Activated naive CD4-positive, alpha-beta T cell treated with anti-CD3 and anti-CD28 coated beads, Interleukin-2, amount 10 ng/mL, durations not matched to agents 7 days and 5 days (primary cell): ENCODE measurements around the gene DAP.
A peak's percentile ranks its signal among the peaks of the same experiment; 100 is the strongest.

Source experiments
- CTCF ChIA-PET: fragments of 350-600 bp; sonication (Branson Sonifier 250); formaldehyde crosslinking; loops from one replicate; lab custom pipeline; 2021; ENCODE audit warnings: antibody characterized with exemption; lab: Charles Lee
- DNase-seq: peaks from one replicate; pipeline ENCODE4 v3.0.0-alpha.2; 2020
- H3K27ac Mint-ChIP-seq: one replicate; pipeline ENCODE4 v1.8.0; 2021; ENCODE audit warnings: mild to moderate bottlenecking, moderate library complexity, mixed read lengths
- H3K27me3 Mint-ChIP-seq: one replicate; pipeline ENCODE4 v1.8.0; 2021; ENCODE audit warnings: mild to moderate bottlenecking, mixed read lengths
- H3K36me3 Mint-ChIP-seq: one replicate; pipeline ENCODE4 v1.8.0; 2021; ENCODE audit warnings: mixed read lengths
- H3K4me1 Mint-ChIP-seq: one replicate; pipeline ENCODE4 v1.8.0; 2021; ENCODE audit warnings: mixed read lengths
- H3K4me3 Mint-ChIP-seq: one replicate; pipeline ENCODE4 v1.8.0; 2021; ENCODE audit warnings: mild to moderate bottlenecking, moderate library complexity, mixed read lengths
- H3K9me3 Mint-ChIP-seq: one replicate; pipeline ENCODE4 v1.8.0; 2021; ENCODE audit warnings: mixed read lengths

Gene DAP

GRCh38 chr5:10775646-10776045 is 14.6 kb upstream of the DAP start:
- Mint-ChIP-seq H3K4me3 (no peak overlapping the region), H3K9me3 (no peaks in the 10 kb centered on the region), H3K36me3 (no peaks in the 10 kb centered on the region), H3K4me1 (no peaks in the 10 kb centered on the region), H3K27ac (no peak overlapping the region), H3K27me3 (peaks cover 15% of the 10 kb centered on the region)
- no peak for DNase-seq
- CTCF ChIA-PET = no interaction called here

GRCh38 chr5:10772901-10773585 is 12.0 kb upstream of the DAP start:
- Mint-ChIP-seq H3K9me3 (no peaks in the 10 kb centered on the region), H3K4me1 (no peaks in the 10 kb centered on the region), H3K27ac (no peak overlapping the region), H3K27me3 (peaks cover 12% of the 10 kb centered on the region), H3K4me3 (no peak overlapping the region), H3K36me3 (no peaks in the 10 kb centered on the region)
- CTCF ChIA-PET = no interaction called here
- no peak for DNase-seq

GRCh38 chr5:10768328-10768899 is 7.4 kb upstream of the DAP start:
- peaks cover 14% of the 10 kb centered on the region for H3K27me3 Mint-ChIP-seq
- H3K4me1 Mint-ChIP-seq = no peaks in the 10 kb centered on the region
- DNase-seq = no peak
- no peak overlapping the region for H3K27ac Mint-ChIP-seq
- H3K36me3 Mint-ChIP-seq = no peaks in the 10 kb centered on the region
- no peaks in the 10 kb centered on the region for H3K9me3 Mint-ChIP-seq
- CTCF ChIA-PET = no interaction called here
- H3K4me3 Mint-ChIP-seq = no peak overlapping the region

- Mint-ChIP-seq H3K4me1 (peaks cover 38% of the 10 kb centered on the region), H3K36me3 (peaks cover 11% of the 10 kb centered on the region), H3K27me3 (peaks cover 10% of the 10 kb centered on the region), H3K27ac (peak overlapping the region; percentile 34), H3K9me3 (no peaks in the 10 kb centered on the region), H3K4me3 (peak overlapping the region; percentile 95)
- no peak for DNase-seq
- CTCF ChIA-PET = no interaction called here
These were observed 1.9 kb upstream of the DAP start for GRCh38 chr5:10762776-10763500.

GRCh38 chr5:10761933-10762775 is 1.1 kb upstream of the DAP start:
- Mint-ChIP-seq H3K27me3 (peaks cover 6% of the 10 kb centered on the region), H3K27ac (peak overlapping the region; percentile 81), H3K9me3 (no peaks in the 10 kb centered on the region), H3K4me3 (peak overlapping the region; percentile 95), H3K36me3 (peaks cover 16% of the 10 kb centered on the region), H3K4me1 (peaks cover 45% of the 10 kb centered on the region)
- no peak for DNase-seq
- CTCF ChIA-PET = no interaction called here

GRCh38 chr5:10760921-10761184 is 181 bp downstream of the DAP start:
- DNase-seq = no peak
- Mint-ChIP-seq H3K9me3 (no peaks in the 10 kb centered on the region), H3K27me3 (peaks cover 6% of the 10 kb centered on the region), H3K4me3 (peak overlapping the region; percentile 95), H3K4me1 (peaks cover 53% of the 10 kb centered on the region), H3K27ac (no peak overlapping the region), H3K36me3 (peaks cover 16% of the 10 kb centered on the region)
- CTCF ChIA-PET = no interaction called here

GRCh38 chr5:10760096-10760920 is 726 bp downstream of the DAP start:
- Mint-ChIP-seq H3K4me3 (peak overlapping the region; percentile 95), H3K36me3 (peaks cover 19% of the 10 kb centered on the region), H3K27ac (peak overlapping the region; percentile 93), H3K27me3 (peaks cover 6% of the 10 kb centered on the region), H3K4me1 (peaks cover 58% of the 10 kb centered on the region), H3K9me3 (no peaks in the 10 kb centered on the region)
- DNase-seq = no peak
- CTCF ChIA-PET = no interaction called here

- CTCF ChIA-PET = no interaction called here
- Mint-ChIP-seq H3K9me3 (no peaks in the 10 kb centered on the region), H3K4me3 (peak overlapping the region; percentile 61), H3K36me3 (peaks cover 24% of the 10 kb centered on the region), H3K27me3 (no peaks in the 10 kb centered on the region), H3K27ac (no peak overlapping the region), H3K4me1 (peaks cover 58% of the 10 kb centered on the region)
- DNase-seq = no peak
These were observed 1.9 kb downstream of the DAP start for GRCh38 chr5:10759111-10759510.

- no peaks in the 10 kb centered on the region for H3K9me3 Mint-ChIP-seq
- no peak for DNase-seq
- peaks cover 31% of the 10 kb centered on the region for H3K36me3 Mint-ChIP-seq
- H3K27me3 Mint-ChIP-seq = no peaks in the 10 kb centered on the region
- CTCF ChIA-PET = no interaction called here
- peaks cover 58% of the 10 kb centered on the region for H3K4me1 Mint-ChIP-seq
- H3K27ac Mint-ChIP-seq = peak overlapping the region; percentile 35
- H3K4me3 Mint-ChIP-seq = no peak overlapping the region
These were observed 3.0 kb downstream of the DAP start for GRCh38 chr5:10757922-10758555.

GRCh38 chr5:10757043-10757442 is 4.0 kb downstream of the DAP start:
- H3K4me3 Mint-ChIP-seq = no peak overlapping the region
- H3K4me1 Mint-ChIP-seq = peaks cover 48% of the 10 kb centered on the region
- no peak for DNase-seq
- no peaks in the 10 kb centered on the region for H3K27me3 Mint-ChIP-seq
- CTCF ChIA-PET = no interaction called here
- H3K9me3 Mint-ChIP-seq = no peaks in the 10 kb centered on the region
- H3K36me3 Mint-ChIP-seq = peaks cover 33% of the 10 kb centered on the region
- no peak overlapping the region for H3K27ac Mint-ChIP-seq

- Mint-ChIP-seq H3K9me3 (no peaks in the 10 kb centered on the region), H3K4me1 (peaks cover 43% of the 10 kb centered on the region), H3K36me3 (peaks cover 33% of the 10 kb centered on the region), H3K27me3 (no peaks in the 10 kb centered on the region), H3K4me3 (no peak overlapping the region), H3K27ac (no peak overlapping the region)
- no peak for DNase-seq
- CTCF ChIA-PET = no interaction called here
These were observed 4.5 kb downstream of the DAP start for GRCh38 chr5:10756549-10756948.

GRCh38 chr5:10753178-10753577 is 7.9 kb downstream of the DAP start:
- H3K27me3 Mint-ChIP-seq = no peaks in the 10 kb centered on the region
- no peak for DNase-seq
- H3K4me3 Mint-ChIP-seq = no peak overlapping the region
- peaks cover 20% of the 10 kb centered on the region for H3K4me1 Mint-ChIP-seq
- peaks cover 28% of the 10 kb centered on the region for H3K36me3 Mint-ChIP-seq
- CTCF ChIA-PET = interaction anchor here (0.7 to 1.1 kb wide), 2 partner anchors 84 to 301 kb away, joined by 3 read pairs; no protein-coding TSS in a partner anchor
- no peak overlapping the region for H3K27ac Mint-ChIP-seq
- H3K9me3 Mint-ChIP-seq = no peaks in the 10 kb centered on the region

GRCh38 chr5:10752451-10752850 is 8.6 kb downstream of the DAP start:
- Mint-ChIP-seq H3K27me3 (no peaks in the 10 kb centered on the region), H3K36me3 (peaks cover 21% of the 10 kb centered on the region), H3K4me3 (no peak overlapping the region), H3K9me3 (no peaks in the 10 kb centered on the region), H3K27ac (peak overlapping the region; percentile 8), H3K4me1 (peaks cover 15% of the 10 kb centered on the region)
- no peak for DNase-seq
- CTCF ChIA-PET = interaction anchor here (1.2 kb wide), 1 partner anchor 10 kb away, joined by 3 read pairs; no protein-coding TSS in a partner anchor
